Measurements from ENCODE around the gene AP5Z1.

GRCh38 chr7:4775848-4776623, 613 bp downstream of the AP5Z1 start:
- no peak for TF ChIP-seq CTCF (IDR thresholded peaks at IDR 0.05)
- TF ChIP-seq POLR2A (IDR thresholded peaks at IDR 0.05): no peak

Data from adrenal gland (tissue), 5 donors.